DOHH2 (cell line): Measurements from ENCODE around the gene ZBTB7C.

Experiments used
- H3F3A ChIP-seq: fragments of 200-600 bp; sonication (generic), shearing (Covaris generic); 2 replicates; pipeline ENCODE4 v1.6.0; 2016; ENCODE audit warnings: antibody characterized with exemption, mild to moderate bottlenecking; ENCODE audit not compliant: control insufficient read depth, insufficient read depth
- H3K27ac ChIP-seq: fragments of 200-600 bp; sonication (generic); 2 replicates; pipeline ENCODE4 v1.5.1; 2014; ENCODE audit warnings: low read depth, mild to moderate bottlenecking, low read length, moderate library complexity
- H3K27me3 ChIP-seq: fragments of 200-600 bp; sonication (generic); 2 replicates; pipeline ENCODE4 v1.6.1; 2014; ENCODE audit warnings: mild to moderate bottlenecking, low read length, mixed read lengths; ENCODE audit not compliant: control insufficient read depth
- H3K36me3 ChIP-seq: fragments of 200-600 bp; sonication (generic); 2 replicates; pipeline ENCODE4 v1.6.1; 2014; ENCODE audit warnings: mild to moderate bottlenecking, low read length, moderate library complexity, mixed read lengths; ENCODE audit not compliant: control insufficient read depth
- H3K4me1 ChIP-seq: fragments of 200-600 bp; sonication (generic); 2 replicates; pipeline ENCODE4 v1.6.1; 2014; ENCODE audit warnings: mild to moderate bottlenecking, low read length, mixed read lengths; ENCODE audit not compliant: control insufficient read depth
- H3K4me2 ChIP-seq: fragments of 200-600 bp; sonication (generic); 2 replicates; pipeline ENCODE4 v1.6.0; 2014; ENCODE audit warnings: mild to moderate bottlenecking, low read length, moderate library complexity
- H3K4me3 ChIP-seq: fragments of 200-600 bp; sonication (generic); 2 replicates; pipeline ENCODE4 v1.5.1; 2014; ENCODE audit warnings: mild to moderate bottlenecking, low read length, mixed read lengths
- H3K79me2 ChIP-seq: fragments of 200-600 bp; sonication (generic); 2 replicates; pipeline ENCODE4 v1.6.1; 2014; ENCODE audit warnings: mild to moderate bottlenecking, low read length, mixed read lengths; ENCODE audit not compliant: control insufficient read depth
- H3K9me2 ChIP-seq: fragments of 200-600 bp; sonication (generic); replicated peaks from 2 replicates; pipeline ENCODE4 v1.6.1; 2014; ENCODE audit warnings: mild to moderate bottlenecking, low read length, mixed read lengths; ENCODE audit not compliant: control insufficient read depth
- H3K9me3 ChIP-seq: fragments of 200-600 bp; sonication (generic); 2 replicates; pipeline ENCODE4 v1.6.1; 2014; ENCODE audit warnings: antibody characterized with exemption, low read length, mixed read lengths; ENCODE audit not compliant: control insufficient read depth, insufficient read depth
- H4K20me1 ChIP-seq: fragments of 200-600 bp; sonication (generic); 2 replicates; pipeline ENCODE4 v1.6.0; 2014; ENCODE audit warnings: low read depth, mild to moderate bottlenecking, antibody characterized with exemption, low read length, moderate library complexity; ENCODE audit not compliant: control insufficient read depth, insufficient read depth
- CTCF ChIP-seq: fragments of 200-600 bp; sonication (generic); IDR thresholded peaks from one replicate; pipeline ENCODE4 v1.5.1; 2014; ENCODE audit warnings: antibody characterized with exemption, mild to moderate bottlenecking, low read depth, low read length; ENCODE audit not compliant: poor library complexity, severe bottlenecking
- EZH2phosphoT487 ChIP-seq: fragments of 200-600 bp; sonication (generic); IDR thresholded peaks from 2 replicates; pipeline ENCODE4 v1.6.1; 2017; ENCODE audit warnings: borderline replicate concordance, mild to moderate bottlenecking, antibody characterized with exemption, low read length, moderate library complexity, mixed read lengths

ZBTB7C gene

GRCh38 chr18:48328473-48329210, 80.5 kb downstream of the ZBTB7C start:
- H3K4me3 ChIP-seq: no peak overlapping the region
- peaks cover 2% of the 10 kb centered on the region; the same call in 1 of the 2 replicates for H3K27me3 ChIP-seq
- no peaks in the 10 kb centered on the region for H3K9me3 ChIP-seq
- no peak overlapping the region for H3K4me2 ChIP-seq
- no peaks in the 10 kb centered on the region for H3K9me2 ChIP-seq
- no peaks in the 10 kb centered on the region for H3K79me2 ChIP-seq
- H3K4me1 ChIP-seq: no peaks in the 10 kb centered on the region
- no peaks in the 10 kb centered on the region for H3K36me3 ChIP-seq
- H4K20me1 ChIP-seq: no peaks in the 10 kb centered on the region
- TF ChIP-seq EZH2phosphoT487 (no peak), CTCF (no peak)
- H3F3A ChIP-seq: no peaks in the 10 kb centered on the region
- no peak overlapping the region for H3K27ac ChIP-seq

GRCh38 chr18:48326901-48327675, 82.1 kb downstream of the ZBTB7C start:
- H3K9me3 ChIP-seq: no peaks in the 10 kb centered on the region
- no peaks in the 10 kb centered on the region for H3F3A ChIP-seq
- no peak for TF ChIP-seq CTCF
- TF ChIP-seq EZH2phosphoT487: no peak
- no peak overlapping the region for H3K4me2 ChIP-seq
- no peaks in the 10 kb centered on the region for H3K79me2 ChIP-seq
- no peaks in the 10 kb centered on the region for H3K9me2 ChIP-seq
- H3K4me1 ChIP-seq: no peaks in the 10 kb centered on the region
- H4K20me1 ChIP-seq: no peaks in the 10 kb centered on the region
- H3K27me3 ChIP-seq: no peaks in the 10 kb centered on the region; the same call in 1 of the 2 replicates
- H3K27ac ChIP-seq: no peak overlapping the region
- no peak overlapping the region for H3K4me3 ChIP-seq
- no peaks in the 10 kb centered on the region for H3K36me3 ChIP-seq

GRCh38 chr18:48325115-48325665, 84.0 kb downstream of the ZBTB7C start:
- Histone ChIP-seq H3K4me1 (no peaks in the 10 kb centered on the region), H3K27me3 (no peaks in the 10 kb centered on the region; the same call in 1 of the 2 replicates), H3K27ac (no peak overlapping the region), H3K79me2 (no peaks in the 10 kb centered on the region), H3F3A (no peaks in the 10 kb centered on the region), H3K9me3 (no peaks in the 10 kb centered on the region), H3K4me2 (no peak overlapping the region), H4K20me1 (no peaks in the 10 kb centered on the region), H3K4me3 (no peak overlapping the region), H3K36me3 (no peaks in the 10 kb centered on the region), H3K9me2 (no peaks in the 10 kb centered on the region)
- TF ChIP-seq CTCF (no peak), EZH2phosphoT487 (no peak)
